H9 (cell line): ENCODE results near the gene RGS16. TPM values are rescaled to one million over a fixed set of nuclear protein-coding genes. Genes with fewer than 3 reads are reported as not detected.

Experiments
- DNase-seq: peaks from one replicate; pipeline ENCODE4 v3.0.0-alpha.2; 2017
- H2AFZ ChIP-seq: one replicate; pipeline ENCODE4 v1.6.1; 2013; ENCODE audit warnings: mild to moderate bottlenecking, low read length, control low read depth, moderate library complexity
- H2AK5ac ChIP-seq: 2 replicates; pipeline ENCODE4 v1.6.1; 2013; ENCODE audit warnings: low read length, control low read depth, mixed read lengths; ENCODE audit not compliant: insufficient read length
- H2BK120ac ChIP-seq: one replicate; pipeline ENCODE4 v1.6.1; 2013; ENCODE audit warnings: low read depth, mild to moderate bottlenecking, low read length, control low read depth, inconsistent platforms; ENCODE audit not compliant: poor library complexity, severe bottlenecking
- H2BK12ac ChIP-seq: 2 replicates; pipeline ENCODE4 v1.6.1; 2013; ENCODE audit warnings: low read length, control low read depth, mixed read lengths, low read depth; ENCODE audit not compliant: insufficient read length
- H2BK15ac ChIP-seq: 2 replicates; pipeline ENCODE4 v1.6.1; 2013; ENCODE audit warnings: low read depth, low read length, control low read depth
- H2BK20ac ChIP-seq: one replicate; pipeline ENCODE4 v1.6.1; 2013; ENCODE audit warnings: low read depth, mild to moderate bottlenecking, low read length, control low read depth, inconsistent platforms; ENCODE audit not compliant: poor library complexity, severe bottlenecking
- H2BK5ac ChIP-seq: 2 replicates; pipeline ENCODE4 v1.6.1; 2013; ENCODE audit warnings: low read length, control low read depth, mixed read lengths; ENCODE audit not compliant: insufficient read length
- H3K14ac ChIP-seq: 2 replicates; pipeline ENCODE4 v1.6.1; 2013; ENCODE audit warnings: low read length, control low read depth; ENCODE audit not compliant: insufficient read depth
- H3K18ac ChIP-seq: 2 replicates; pipeline ENCODE4 v1.6.1; 2013; ENCODE audit warnings: low read depth, mild to moderate bottlenecking, mixed read lengths, low read length, control low read depth; ENCODE audit not compliant: insufficient read length
- H3K23ac ChIP-seq: 2 replicates; pipeline ENCODE4 v1.6.1; 2013; ENCODE audit warnings: low read length, control low read depth, mixed read lengths, low read depth; ENCODE audit not compliant: insufficient read length
- H3K23me2 ChIP-seq: 2 replicates; pipeline ENCODE4 v1.6.1; 2013; ENCODE audit warnings: low read depth, mild to moderate bottlenecking, mixed read lengths, low read length, control low read depth; ENCODE audit not compliant: insufficient read length, poor library complexity, severe bottlenecking
- H3K27ac ChIP-seq: 2 replicates; pipeline ENCODE4 v1.5.1; 2013; ENCODE audit warnings: low read length, control low read depth, mixed read lengths, low read depth; ENCODE audit not compliant: insufficient read length
- H3K27me3 ChIP-seq: 2 replicates; pipeline ENCODE4 v1.6.1; 2013; ENCODE audit warnings: low read length, control low read depth, inconsistent platforms; ENCODE audit not compliant: insufficient read depth
- H3K4ac ChIP-seq: 2 replicates; pipeline ENCODE4 v1.6.1; 2013; ENCODE audit warnings: low read depth, mild to moderate bottlenecking, control low read depth, inconsistent platforms, low read length, moderate library complexity
- H3K4me1 ChIP-seq: 2 replicates; pipeline ENCODE4 v1.6.1; 2013; ENCODE audit warnings: low read length, control low read depth, inconsistent platforms; ENCODE audit not compliant: insufficient read depth
- H3K4me2 ChIP-seq: 2 replicates; pipeline ENCODE4 v1.6.1; 2013; ENCODE audit warnings: low read length, control low read depth, mixed read lengths; ENCODE audit not compliant: insufficient read length, insufficient read depth
- H3K56ac ChIP-seq: 2 replicates; pipeline ENCODE4 v1.6.1; 2013; ENCODE audit warnings: low read depth, mild to moderate bottlenecking, mixed read lengths, low read length, control low read depth; ENCODE audit not compliant: insufficient read length
- H3K79me1 ChIP-seq: 2 replicates; pipeline ENCODE4 v1.6.1; 2013; ENCODE audit warnings: low read depth, mild to moderate bottlenecking, moderate library complexity, low read length, control low read depth, inconsistent platforms; ENCODE audit not compliant: insufficient read depth, poor library complexity, severe bottlenecking
- H3K79me2 ChIP-seq: 2 replicates; pipeline ENCODE4 v1.6.1; 2013; ENCODE audit warnings: low read length, control low read depth, inconsistent platforms; ENCODE audit not compliant: insufficient read depth
- H3K9ac ChIP-seq: 2 replicates; pipeline ENCODE4 v1.6.1; 2013; ENCODE audit warnings: low read length, control low read depth, mixed read lengths; ENCODE audit not compliant: insufficient read length; ENCODE audit errors: extremely low read depth
- H3K9me3 ChIP-seq: one replicate; pipeline ENCODE4 v1.6.1; 2013; ENCODE audit warnings: low read depth, low read length, inconsistent platforms; ENCODE audit not compliant: control insufficient read depth
- H3T11ph ChIP-seq: one replicate; pipeline ENCODE4 v1.6.1; 2013; ENCODE audit warnings: mild to moderate bottlenecking, low read length, control low read depth, inconsistent platforms
- H4K20me1 ChIP-seq: one replicate; pipeline ENCODE4 v1.6.1; 2013; ENCODE audit not compliant: control insufficient read depth, insufficient read length, insufficient read depth
- H4K5ac ChIP-seq: 2 replicates; pipeline ENCODE4 v1.6.1; 2013; ENCODE audit warnings: low read depth, mild to moderate bottlenecking, mixed read lengths, low read length, control low read depth; ENCODE audit not compliant: insufficient read length
- H4K8ac ChIP-seq: replicated peaks from 2 replicates; pipeline ENCODE4 v1.6.1; 2013; ENCODE audit warnings: low read length, control low read depth, mixed read lengths, low read depth; ENCODE audit not compliant: insufficient read length
- H4K91ac ChIP-seq: 2 replicates; pipeline ENCODE4 v1.6.1; 2013; ENCODE audit warnings: low read depth, mild to moderate bottlenecking, moderate library complexity, mixed read lengths, low read length, control low read depth; ENCODE audit not compliant: insufficient read length
- H3K27ac Mint-ChIP-seq, 3 experiments: 2 replicates in 2 of 3; 3 replicates in 1 of 3; pipeline ENCODE4 v1.8.0; 2020 to 2021; ENCODE audit warnings: mixed read lengths in 3 of 3, mild to moderate bottlenecking in 1 of 3, moderate library complexity in 1 of 3
- H3K27me3 Mint-ChIP-seq: 2 replicates; pipeline ENCODE4 v1.8.0; 2021; ENCODE audit warnings: low read depth, mild to moderate bottlenecking, moderate library complexity, mixed read lengths
- H3K36me3 Mint-ChIP-seq, 3 experiments: 2 replicates in 2 of 3; 3 replicates in 1 of 3; pipeline ENCODE4 v1.8.0; 2020 to 2021; ENCODE audit warnings: low read depth in 3 of 3, mixed read lengths in 3 of 3; ENCODE audit not compliant: insufficient read depth in 1 of 3
- H3K4me1 Mint-ChIP-seq, 2 experiments: 2 replicates each; pipeline ENCODE4 v1.8.0; 2020; ENCODE audit warnings: mixed read lengths in 2 of 2
- H3K4me3 Mint-ChIP-seq, 2 experiments: 2 replicates in 1 of 2; 3 replicates in 1 of 2; pipeline ENCODE4 v1.8.0; 2020 to 2021; ENCODE audit warnings: mild to moderate bottlenecking in 2 of 2, mixed read lengths in 2 of 2, moderate library complexity in 1 of 2
- H3K9me3 Mint-ChIP-seq, 2 experiments: 2 replicates in 1 of 2; 3 replicates in 1 of 2; pipeline ENCODE4 v1.8.0; 2020; ENCODE audit warnings: mild to moderate bottlenecking in 2 of 2, mixed read lengths in 2 of 2, moderate library complexity in 1 of 2
- WGBS: extraction: QIAGEN DNeasy Blood & Tissue Kit; methylation state at CpG from one replicate; pipeline ENCODE4 v1.1.7; 2013; ENCODE audit warnings: missing lambda C conversion rate, low lambda C conversion rate, mixed read lengths; ENCODE audit not compliant: insufficient read length; ENCODE audit errors: extremely low coverage; 5-methylcytosine and 5-hydroxymethylcytosine counted together
- total RNA-seq: library from RNA; stranded (reverse); gene quantifications from 2 replicates; pipeline ENCODE4 v1.2.1, GENCODE V29; 2021
- TF ChIP-seq, protein P1 (sequence below): fragments of 200-600 bp; sonication (generic); conservative IDR thresholded peaks from 3 replicates; pipeline ENCODE4 v1.8.0; 2021; ENCODE audit warnings: antibody characterized with exemption, mild to moderate bottlenecking

Gene RGS16
- total RNA-seq, 1 experiment from 2014 or later: 6.9 TPM

DNA sequence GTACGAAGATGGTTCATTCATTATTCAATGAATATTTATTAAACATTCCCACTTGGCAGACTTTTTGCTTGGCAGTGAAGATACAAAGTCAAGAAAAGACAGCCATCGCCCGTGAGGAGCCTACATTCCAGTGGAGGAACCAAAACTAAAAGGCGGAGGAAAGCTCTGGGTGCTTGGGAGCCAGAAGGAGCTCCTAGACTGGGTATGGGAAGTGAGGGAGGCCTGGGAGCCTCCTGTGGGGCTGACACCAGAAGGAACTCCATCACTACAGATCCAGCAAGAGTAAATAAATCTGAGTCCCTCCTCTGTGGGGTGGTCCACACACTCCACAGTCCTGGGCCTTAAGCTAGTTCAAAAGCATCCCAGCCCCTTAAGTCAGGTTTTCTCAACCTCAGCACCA lies 30.0 kb downstream of the RGS16 start:
- Mint-ChIP-seq H3K27me3 (no peaks in the 10 kb centered on the region), H3K4me3 (no peak overlapping the region), H3K9me3 (peaks cover 0 to 2% of the 10 kb centered on the region in 2 experiments; a peak in 2 of 5 replicates), H3K36me3 (no peaks in the 10 kb centered on the region; a peak in 1 of 7 replicates), H3K27ac (no peak overlapping the region), H3K4me1 (no peaks in the 10 kb centered on the region)
- H3K4me1 ChIP-seq: no peaks in the 10 kb centered on the region
- H2BK20ac ChIP-seq: no peak overlapping the region
- no peaks in the 10 kb centered on the region for H3K23me2 ChIP-seq
- H3K56ac ChIP-seq: no peak overlapping the region
- H3K9me3 ChIP-seq: no peaks in the 10 kb centered on the region
- H2BK15ac ChIP-seq: no peak overlapping the region
- H3K23ac ChIP-seq: no peak overlapping the region
- H2BK120ac ChIP-seq: no peak overlapping the region
- no peak overlapping the region for H3K4me2 ChIP-seq
- H3K27ac ChIP-seq: no peak overlapping the region
- no peaks in the 10 kb centered on the region for H4K20me1 ChIP-seq
- no peak overlapping the region for H3K14ac ChIP-seq
- no peak overlapping the region for H4K91ac ChIP-seq
- WGBS: no CpG with 5 or more reads among the region's 4 CpGs
- no peak overlapping the region for H3K9ac ChIP-seq
- no peaks in the 10 kb centered on the region for H3K79me1 ChIP-seq
- TF ChIP-seq, protein P1, sequence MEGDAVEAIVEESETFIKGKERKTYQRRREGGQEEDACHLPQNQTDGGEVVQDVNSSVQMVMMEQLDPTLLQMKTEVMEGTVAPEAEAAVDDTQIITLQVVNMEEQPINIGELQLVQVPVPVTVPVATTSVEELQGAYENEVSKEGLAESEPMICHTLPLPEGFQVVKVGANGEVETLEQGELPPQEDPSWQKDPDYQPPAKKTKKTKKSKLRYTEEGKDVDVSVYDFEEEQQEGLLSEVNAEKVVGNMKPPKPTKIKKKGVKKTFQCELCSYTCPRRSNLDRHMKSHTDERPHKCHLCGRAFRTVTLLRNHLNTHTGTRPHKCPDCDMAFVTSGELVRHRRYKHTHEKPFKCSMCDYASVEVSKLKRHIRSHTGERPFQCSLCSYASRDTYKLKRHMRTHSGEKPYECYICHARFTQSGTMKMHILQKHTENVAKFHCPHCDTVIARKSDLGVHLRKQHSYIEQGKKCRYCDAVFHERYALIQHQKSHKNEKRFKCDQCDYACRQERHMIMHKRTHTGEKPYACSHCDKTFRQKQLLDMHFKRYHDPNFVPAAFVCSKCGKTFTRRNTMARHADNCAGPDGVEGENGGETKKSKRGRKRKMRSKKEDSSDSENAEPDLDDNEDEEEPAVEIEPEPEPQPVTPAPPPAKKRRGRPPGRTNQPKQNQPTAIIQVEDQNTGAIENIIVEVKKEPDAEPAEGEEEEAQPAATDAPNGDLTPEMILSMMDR: no peak
- no peak overlapping the region for H2BK5ac ChIP-seq
- H3T11ph ChIP-seq: no peak overlapping the region
- H2BK12ac ChIP-seq: no peak overlapping the region
- no peak overlapping the region for H4K5ac ChIP-seq
- no peak for DNase-seq
- no peak overlapping the region for H2AK5ac ChIP-seq
- no peak overlapping the region for H3K4ac ChIP-seq
- H2AFZ ChIP-seq: no peak overlapping the region
- H3K27me3 ChIP-seq: no peaks in the 10 kb centered on the region
- no peak overlapping the region for H3K18ac ChIP-seq
- H3K79me2 ChIP-seq: no peaks in the 10 kb centered on the region
- no peak overlapping the region for H4K8ac ChIP-seq
